Dendritic cell treated with granulocyte-macrophage colony-stimulating factor and Interleukin-4, amounts not matched to agents 40 ng/mL and 50 ng/mL, for 4 days (primary cell): Measurements from ENCODE around the gene PPP1R9A.

Experiments used
- H3K27ac Mint-ChIP-seq: one replicate; pipeline ENCODE4 v1.8.0; 2022; ENCODE audit warnings: mild to moderate bottlenecking, mixed read lengths
- H3K27me3 Mint-ChIP-seq: one replicate; pipeline ENCODE4 v1.8.0; 2022; ENCODE audit warnings: mild to moderate bottlenecking, mixed read lengths
- H3K36me3 Mint-ChIP-seq: one replicate; pipeline ENCODE4 v1.8.0; 2022; ENCODE audit warnings: low read depth, mixed read lengths
- H3K4me1 Mint-ChIP-seq: one replicate; pipeline ENCODE4 v1.8.0; 2022; ENCODE audit warnings: low read depth, mixed read lengths
- H3K4me3 Mint-ChIP-seq: one replicate; pipeline ENCODE4 v1.8.0; 2022; ENCODE audit warnings: mild to moderate bottlenecking, moderate library complexity, mixed read lengths
- H3K9me3 Mint-ChIP-seq: one replicate; pipeline ENCODE4 v1.8.0; 2022; ENCODE audit warnings: mixed read lengths
- intact Hi-C: fragments of 100-400 bp; cut with micrococcal nuclease; formaldehyde crosslinking; loops from one replicate; pipeline ENCODE4 v1.15.0; 2022

PPP1R9A gene

GRCh38 chr7:95157381-95157780 lies 250.0 kb downstream of the PPP1R9A start:
- no peaks in the 10 kb centered on the region for H3K9me3 Mint-ChIP-seq

GRCh38 chr7:95169678-95170077 lies 262.3 kb downstream of the PPP1R9A start:
- Mint-ChIP-seq H3K36me3 (no peaks in the 10 kb centered on the region), H3K27ac (no peak overlapping the region), H3K27me3 (no peaks in the 10 kb centered on the region), H3K4me1 (no peaks in the 10 kb centered on the region), H3K9me3 (peaks cover 27% of the 10 kb centered on the region), H3K4me3 (no peak overlapping the region)
- intact Hi-C loops, result no loop called here

More at GRCh38 chr7:95157381-95157780, 250.0 kb downstream of the PPP1R9A start:
- Mint-ChIP-seq H3K27me3 (no peaks in the 10 kb centered on the region), H3K36me3 (no peaks in the 10 kb centered on the region), H3K4me1 (no peaks in the 10 kb centered on the region), H3K4me3 (no peak overlapping the region), H3K27ac (no peak overlapping the region)
- intact Hi-C loops, result no loop called here

- no peaks in the 10 kb centered on the region for H3K4me1 Mint-ChIP-seq
- no peak overlapping the region for H3K4me3 Mint-ChIP-seq
- intact Hi-C loops, result no loop called here
- H3K27ac Mint-ChIP-seq, result no peak overlapping the region
- no peaks in the 10 kb centered on the region for H3K27me3 Mint-ChIP-seq
- no peaks in the 10 kb centered on the region for H3K36me3 Mint-ChIP-seq
- no peaks in the 10 kb centered on the region for H3K9me3 Mint-ChIP-seq
Observed at GRCh38 chr7:95172420-95172819, 265.0 kb downstream of the PPP1R9A start.

- intact Hi-C loops, result no loop called here
- H3K9me3 Mint-ChIP-seq, result peaks cover 9% of the 10 kb centered on the region
- no peaks in the 10 kb centered on the region for H3K4me1 Mint-ChIP-seq
- H3K27me3 Mint-ChIP-seq, result no peaks in the 10 kb centered on the region
- H3K27ac Mint-ChIP-seq, result no peak overlapping the region
- no peaks in the 10 kb centered on the region for H3K36me3 Mint-ChIP-seq
- H3K4me3 Mint-ChIP-seq, result no peak overlapping the region
Observed at GRCh38 chr7:95190515-95190914, 283.1 kb downstream of the PPP1R9A start.

GRCh38 chr7:95191795-95192194 lies 284.4 kb downstream of the PPP1R9A start:
- Mint-ChIP-seq H3K9me3 (peaks cover 9% of the 10 kb centered on the region), H3K4me3 (no peak overlapping the region), H3K27ac (no peak overlapping the region), H3K27me3 (no peaks in the 10 kb centered on the region), H3K4me1 (no peaks in the 10 kb centered on the region), H3K36me3 (no peaks in the 10 kb centered on the region)
- intact Hi-C loops, result no loop called here

GRCh38 chr7:95198863-95199262 lies 291.5 kb downstream of the PPP1R9A start:
- no peaks in the 10 kb centered on the region for H3K4me1 Mint-ChIP-seq
- H3K36me3 Mint-ChIP-seq, result no peaks in the 10 kb centered on the region
- intact Hi-C loops, result no loop called here
- no peaks in the 10 kb centered on the region for H3K27me3 Mint-ChIP-seq
- H3K27ac Mint-ChIP-seq, result no peak overlapping the region
- H3K4me3 Mint-ChIP-seq, result no peak overlapping the region
- H3K9me3 Mint-ChIP-seq, result no peaks in the 10 kb centered on the region

- H3K27ac Mint-ChIP-seq, result no peak overlapping the region
- intact Hi-C loops, result no loop called here
Observed at GRCh38 chr7:95199779-95200558, 292.6 kb downstream of the PPP1R9A start.

GRCh38 chr7:95200741-95201140 lies 293.3 kb downstream of the PPP1R9A start:
- Mint-ChIP-seq H3K9me3 (no peaks in the 10 kb centered on the region), H3K27ac (no peak overlapping the region), H3K27me3 (no peaks in the 10 kb centered on the region), H3K4me3 (no peak overlapping the region), H3K36me3 (no peaks in the 10 kb centered on the region), H3K4me1 (no peaks in the 10 kb centered on the region)
- intact Hi-C loops, result no loop called here

More at GRCh38 chr7:95199779-95200558, 292.6 kb downstream of the PPP1R9A start:
- Mint-ChIP-seq H3K27me3 (no peaks in the 10 kb centered on the region), H3K36me3 (no peaks in the 10 kb centered on the region), H3K4me1 (no peaks in the 10 kb centered on the region), H3K9me3 (no peaks in the 10 kb centered on the region), H3K4me3 (no peak overlapping the region)

- intact Hi-C loops, result no loop called here
- Mint-ChIP-seq H3K4me1 (no peaks in the 10 kb centered on the region), H3K9me3 (no peaks in the 10 kb centered on the region), H3K27me3 (no peaks in the 10 kb centered on the region), H3K27ac (no peak overlapping the region), H3K4me3 (no peak overlapping the region), H3K36me3 (no peaks in the 10 kb centered on the region)
Observed at GRCh38 chr7:95201727-95202126, 294.3 kb downstream of the PPP1R9A start.

GRCh38 chr7:95204618-95205017 lies 297.2 kb downstream of the PPP1R9A start:
- H3K4me3 Mint-ChIP-seq, result no peak overlapping the region
- no peaks in the 10 kb centered on the region for H3K9me3 Mint-ChIP-seq
- intact Hi-C loops, result no loop called here
- no peaks in the 10 kb centered on the region for H3K4me1 Mint-ChIP-seq
- no peaks in the 10 kb centered on the region for H3K27me3 Mint-ChIP-seq
- no peaks in the 10 kb centered on the region for H3K36me3 Mint-ChIP-seq
- no peak overlapping the region for H3K27ac Mint-ChIP-seq

- intact Hi-C loops, result no loop called here
- H3K4me3 Mint-ChIP-seq, result no peak overlapping the region
- no peaks in the 10 kb centered on the region for H3K36me3 Mint-ChIP-seq
- no peaks in the 10 kb centered on the region for H3K9me3 Mint-ChIP-seq
- H3K27me3 Mint-ChIP-seq, result no peaks in the 10 kb centered on the region
- H3K27ac Mint-ChIP-seq, result no peak overlapping the region
- H3K4me1 Mint-ChIP-seq, result no peaks in the 10 kb centered on the region
Observed at GRCh38 chr7:95205665-95206225, 298.4 kb downstream of the PPP1R9A start.

- Mint-ChIP-seq H3K36me3 (no peaks in the 10 kb centered on the region), H3K27ac (no peak overlapping the region), H3K27me3 (no peaks in the 10 kb centered on the region), H3K4me1 (no peaks in the 10 kb centered on the region), H3K9me3 (peaks cover 9% of the 10 kb centered on the region), H3K4me3 (no peak overlapping the region)
- intact Hi-C loops, result no loop called here
Observed at GRCh38 chr7:95209276-95209675, 301.9 kb downstream of the PPP1R9A start.

GRCh38 chr7:95209788-95210187 lies 302.4 kb downstream of the PPP1R9A start:
- Mint-ChIP-seq H3K27me3 (no peaks in the 10 kb centered on the region), H3K36me3 (no peaks in the 10 kb centered on the region), H3K4me3 (no peak overlapping the region), H3K9me3 (peaks cover 14% of the 10 kb centered on the region), H3K4me1 (no peaks in the 10 kb centered on the region), H3K27ac (no peak overlapping the region)
- intact Hi-C loops, result no loop called here

GRCh38 chr7:95213148-95213547 lies 305.8 kb downstream of the PPP1R9A start:
- peaks cover 21% of the 10 kb centered on the region for H3K9me3 Mint-ChIP-seq
- no peak overlapping the region for H3K4me3 Mint-ChIP-seq
- no peaks in the 10 kb centered on the region for H3K27me3 Mint-ChIP-seq
- H3K27ac Mint-ChIP-seq, result no peak overlapping the region
- intact Hi-C loops, result no loop called here
- H3K4me1 Mint-ChIP-seq, result no peaks in the 10 kb centered on the region
- no peaks in the 10 kb centered on the region for H3K36me3 Mint-ChIP-seq
